HEK293 (cell line): ENCODE results near the gene RECQL.

Experiments used
- CTCF ChIA-PET: fragments of 350-600 bp; formaldehyde crosslinking; extraction: SDS; loops from one replicate; lab custom pipeline; 2021; ENCODE audit warnings: antibody characterized with exemption; lab: Yijun Ruan, JAX
- POLR2A ChIA-PET: fragments of 300-600 bp; formaldehyde crosslinking; extraction: SDS; loops from one replicate; lab custom pipeline; 2020; ENCODE audit warnings: antibody characterized with exemption, inconsistent platforms; lab: Yijun Ruan, JAX
- H3K27ac ChIP-seq: fragments of 200-500 bp; sonication (Bioruptor generic); 2 replicates; pipeline ENCODE4 v1.5.1; 2014; ENCODE audit warnings: low read depth, low read length, control low read depth, inconsistent platforms; ENCODE audit errors: extremely low read depth
- H3K36me3 ChIP-seq, 2 experiments: fragments of 200-500 bp in 1 of 2; sonication (Bioruptor generic) in 1 of 2; 1 replicate in 1 of 2; 2 replicates in 1 of 2; pipeline ENCODE4 v1.5.1; 2014 to 2017; ENCODE audit warnings: inconsistent platforms in 2 of 2, low read length in 2 of 2; ENCODE audit not compliant: control insufficient read depth in 2 of 2, insufficient read depth in 1 of 2
- H3K4me1 ChIP-seq: fragments of 200-500 bp; sonication (Bioruptor generic); 2 replicates; pipeline ENCODE4 v1.5.1; 2014; ENCODE audit warnings: mild to moderate bottlenecking, low read length, inconsistent platforms; ENCODE audit not compliant: control insufficient read depth, insufficient read depth
- H3K4me3 ChIP-seq: 2 replicates; pipeline ENCODE4 v1.5.1; 2011; ENCODE audit warnings: low read depth, mild to moderate bottlenecking, control low read depth, low read length, moderate library complexity
- H3K9me3 ChIP-seq: fragments of 200-500 bp; sonication (Bioruptor generic); 2 replicates; pipeline ENCODE4 v1.5.1; 2014; ENCODE audit warnings: low read depth, low read length, inconsistent platforms; ENCODE audit not compliant: control insufficient read depth, insufficient read depth
- BCL11B ChIP-seq: fragments of 450-650 bp; formaldehyde crosslinking; IDR thresholded peaks from 2 replicates; pipeline ENCODE4 v1.5.1; 2016; ENCODE audit warnings: low read depth, missing biosample characterization, missing genetic modification characterization
- FEZF1 ChIP-seq: fragments of 450-650 bp; formaldehyde crosslinking; IDR thresholded peaks from 2 replicates; pipeline ENCODE4 v1.5.1; 2016; ENCODE audit warnings: missing biosample characterization, missing genetic modification characterization
- HOXA7 ChIP-seq: sonication (generic); formaldehyde crosslinking; IDR thresholded peaks from 2 replicates; pipeline ENCODE4 v1.8.1; 2022; ENCODE audit warnings: missing genetic modification reagents, borderline replicate concordance
- HOXD13 ChIP-seq: sonication (generic); formaldehyde crosslinking; IDR thresholded peaks from 2 replicates; pipeline ENCODE4 v1.8.0; 2022; ENCODE audit warnings: missing genetic modification reagents, borderline replicate concordance
- IKZF3 ChIP-seq: fragments of 450-650 bp; IDR thresholded peaks from 2 replicates; pipeline ENCODE4 v1.5.0; 2018; ENCODE audit warnings: missing biosample characterization, mild to moderate bottlenecking, missing genetic modification characterization, moderate library complexity
- KLF7 ChIP-seq: fragments of 450-650 bp; formaldehyde crosslinking; IDR thresholded peaks from 2 replicates; pipeline ENCODE4 v1.5.1; 2016; ENCODE audit warnings: missing biosample characterization, missing genetic modification characterization, borderline replicate concordance
- TCF7L2 ChIP-seq: IDR thresholded peaks from 2 replicates; pipeline ENCODE4 v1.6.1; 2011; ENCODE audit warnings: low read depth, mild to moderate bottlenecking, inconsistent platforms, low read length, moderate library complexity, borderline replicate concordance
- ZBTB48 ChIP-seq: fragments of 450-650 bp; formaldehyde crosslinking; IDR thresholded peaks from 2 replicates; pipeline ENCODE4 v1.5.1; 2016; ENCODE audit warnings: missing biosample characterization, missing genetic modification characterization
- ZEB2 ChIP-seq: fragments of 450-650 bp; formaldehyde crosslinking; IDR thresholded peaks from 2 replicates; pipeline ENCODE4 v1.5.1; 2016; ENCODE audit warnings: missing biosample characterization, missing genetic modification characterization
- ZFP37 ChIP-seq: fragments of 450-650 bp; formaldehyde crosslinking; IDR thresholded peaks from 2 replicates; pipeline ENCODE4 v1.5.1; 2016; ENCODE audit warnings: missing biosample characterization, missing genetic modification characterization
- ZNF138 ChIP-seq: fragments of 450-650 bp; formaldehyde crosslinking; IDR thresholded peaks from 2 replicates; pipeline ENCODE4 v1.5.1; 2016; ENCODE audit warnings: missing biosample characterization, missing genetic modification characterization, borderline replicate concordance
- ZNF146 ChIP-seq: fragments of 450-650 bp; formaldehyde crosslinking; IDR thresholded peaks from 2 replicates; pipeline ENCODE4 v1.5.1; 2016; ENCODE audit warnings: missing biosample characterization, missing genetic modification characterization
- ZNF184 ChIP-seq: fragments of 450-650 bp; IDR thresholded peaks from 2 replicates; pipeline ENCODE4 v1.5.1; 2018; ENCODE audit warnings: missing biosample characterization, mild to moderate bottlenecking, missing genetic modification characterization
- ZNF350 ChIP-seq: fragments of 450-650 bp; formaldehyde crosslinking; IDR thresholded peaks from 2 replicates; pipeline ENCODE4 v1.5.0; 2017; ENCODE audit warnings: missing biosample characterization, mild to moderate bottlenecking, missing genetic modification characterization
- ZNF391 ChIP-seq: fragments of 450-650 bp; formaldehyde crosslinking; IDR thresholded peaks from 2 replicates; pipeline ENCODE4 v1.5.1; 2016; ENCODE audit warnings: low read depth, missing biosample characterization, missing genetic modification characterization, borderline replicate concordance
- ZNF423 ChIP-seq: fragments of 450-650 bp; formaldehyde crosslinking; IDR thresholded peaks from 2 replicates; pipeline ENCODE4 v1.5.1; 2016; ENCODE audit warnings: missing biosample characterization, missing genetic modification characterization
- ZNF549 ChIP-seq: fragments of 450-650 bp; IDR thresholded peaks from 2 replicates; pipeline ENCODE4 v1.5.1; 2018; ENCODE audit warnings: missing biosample characterization, missing genetic modification characterization, mild to moderate bottlenecking, inconsistent platforms, moderate library complexity
- ZNF585B ChIP-seq: fragments of 450-650 bp; formaldehyde crosslinking; IDR thresholded peaks from 2 replicates; pipeline ENCODE4 v1.5.1; 2016; ENCODE audit warnings: missing biosample characterization, missing genetic modification characterization
- ZNF624 ChIP-seq: fragments of 450-650 bp; formaldehyde crosslinking; IDR thresholded peaks from 2 replicates; pipeline ENCODE4 v1.5.1; 2017; ENCODE audit warnings: missing biosample characterization, missing genetic modification characterization
- ZNF664 ChIP-seq: fragments of 450-650 bp; formaldehyde crosslinking; IDR thresholded peaks from 2 replicates; pipeline ENCODE4 v1.5.1; 2016; ENCODE audit warnings: missing biosample characterization, missing genetic modification characterization
- ZNF677 ChIP-seq: fragments of 450-650 bp; IDR thresholded peaks from 2 replicates; pipeline ENCODE4 v1.5.0; 2018; ENCODE audit warnings: missing biosample characterization, mild to moderate bottlenecking, missing genetic modification characterization, moderate library complexity
- ZSCAN23 ChIP-seq: fragments of 450-650 bp; formaldehyde crosslinking; IDR thresholded peaks from 2 replicates; pipeline ENCODE4 v1.5.1; 2016; ENCODE audit warnings: missing biosample characterization, missing genetic modification characterization
- TF ChIP-seq, protein P1 (sequence below): fragments of 450-650 bp; formaldehyde crosslinking; IDR thresholded peaks from 2 replicates; pipeline ENCODE4 v1.5.1; 2016; ENCODE audit warnings: missing biosample characterization, missing genetic modification characterization
- TF ChIP-seq, protein P2 (sequence below): fragments of 450-650 bp; formaldehyde crosslinking; IDR thresholded peaks from 2 replicates; pipeline ENCODE4 v1.5.1; 2016; ENCODE audit warnings: missing biosample characterization, missing genetic modification characterization
- TF ChIP-seq, protein P3 (sequence below): fragments of 450-650 bp; formaldehyde crosslinking; IDR thresholded peaks from 2 replicates; pipeline ENCODE4 v1.5.1; 2017; ENCODE audit warnings: missing biosample characterization, missing genetic modification characterization

Gene RECQL

DNA sequence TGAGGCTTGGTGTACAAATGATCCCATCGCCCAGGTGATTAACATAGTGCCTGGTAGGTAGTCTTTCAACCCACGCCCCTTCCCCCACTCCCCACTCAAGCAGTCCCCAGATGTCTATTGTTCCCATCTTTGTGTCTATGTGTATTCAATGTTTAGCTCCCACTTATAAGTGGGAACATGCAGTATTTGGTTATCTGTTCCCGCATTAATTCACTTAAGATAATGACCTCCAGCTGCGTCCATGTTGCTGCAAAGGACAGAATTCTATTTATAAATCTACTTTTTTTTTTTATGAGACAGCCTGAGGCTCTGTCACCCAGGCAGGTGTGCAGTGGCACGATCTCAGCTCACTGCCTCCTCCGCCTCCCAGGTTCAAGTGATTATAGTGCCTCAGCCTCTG is 40.3 kb upstream of the RECQL start:
- Histone ChIP-seq H3K4me1 (peaks cover 3% of the 10 kb centered on the region; the same call in 1 of the 2 replicates), H3K36me3 (no peaks in the 10 kb centered on the region), H3K9me3 (no peaks in the 10 kb centered on the region), H3K4me3 (no peak overlapping the region), H3K27ac (no peak overlapping the region)
- TF ChIP-seq ZNF664 (tag by site-specific recombination): no peak
- no peak for TF ChIP-seq KLF7
- no peak for TF ChIP-seq ZNF624
- TF ChIP-seq, protein P1, sequence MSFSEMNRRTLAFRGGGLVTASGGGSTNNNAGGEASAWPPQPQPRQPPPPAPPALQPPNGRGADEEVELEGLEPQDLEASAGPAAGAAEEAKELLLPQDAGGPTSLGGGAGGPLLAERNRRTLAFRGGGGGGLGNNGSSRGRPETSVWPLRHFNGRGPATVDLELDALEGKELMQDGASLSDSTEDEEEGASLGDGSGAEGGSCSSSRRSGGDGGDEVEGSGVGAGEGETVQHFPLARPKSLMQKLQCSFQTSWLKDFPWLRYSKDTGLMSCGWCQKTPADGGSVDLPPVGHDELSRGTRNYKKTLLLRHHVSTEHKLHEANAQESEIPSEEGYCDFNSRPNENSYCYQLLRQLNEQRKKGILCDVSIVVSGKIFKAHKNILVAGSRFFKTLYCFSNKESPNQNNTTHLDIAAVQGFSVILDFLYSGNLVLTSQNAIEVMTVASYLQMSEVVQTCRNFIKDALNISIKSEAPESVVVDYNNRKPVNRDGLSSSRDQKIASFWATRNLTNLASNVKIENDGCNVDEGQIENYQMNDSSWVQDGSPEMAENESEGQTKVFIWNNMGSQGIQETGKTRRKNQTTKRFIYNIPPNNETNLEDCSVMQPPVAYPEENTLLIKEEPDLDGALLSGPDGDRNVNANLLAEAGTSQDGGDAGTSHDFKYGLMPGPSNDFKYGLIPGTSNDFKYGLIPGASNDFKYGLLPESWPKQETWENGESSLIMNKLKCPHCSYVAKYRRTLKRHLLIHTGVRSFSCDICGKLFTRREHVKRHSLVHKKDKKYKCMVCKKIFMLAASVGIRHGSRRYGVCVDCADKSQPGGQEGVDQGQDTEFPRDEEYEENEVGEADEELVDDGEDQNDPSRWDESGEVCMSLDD (tag by site-specific recombination): no peak
- no peak for TF ChIP-seq HOXD13 (CRISPR knock-in tag)
- no peak for TF ChIP-seq ZNF585B
- no peak for TF ChIP-seq ZNF423 (tag by site-specific recombination)
- no peak for TF ChIP-seq ZNF184
- ChIA-PET POLR2A (no interaction called here), CTCF (interaction anchor here (0.7 to 1.2 kb wide), 2 partner anchors 20 to 1127 kb away, joined by 3 read pairs; no protein-coding TSS in a partner anchor)

DNA sequence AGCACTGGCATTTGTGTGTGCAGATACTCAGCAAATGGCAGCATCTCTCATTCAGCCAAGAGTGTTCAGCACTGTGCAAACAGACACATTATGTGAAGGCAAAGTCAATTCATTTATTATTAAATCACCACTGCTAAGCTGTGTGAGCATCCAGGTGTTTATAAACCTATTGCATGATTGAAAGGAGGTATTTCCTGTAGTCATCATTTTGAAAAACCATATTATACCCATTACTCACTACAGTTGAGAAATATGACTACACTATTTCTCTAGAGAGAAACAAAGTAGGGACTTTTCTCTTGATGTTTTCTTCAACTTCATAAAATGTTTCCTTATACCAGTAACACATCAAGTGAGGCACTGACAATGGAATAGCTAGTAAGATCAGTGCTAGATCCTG is 38.4 kb upstream of the RECQL start:
- Histone ChIP-seq H3K4me3 (no peak overlapping the region), H3K4me1 (peaks cover 3% of the 10 kb centered on the region; the same call in 1 of the 2 replicates), H3K27ac (no peak overlapping the region), H3K9me3 (no peaks in the 10 kb centered on the region), H3K36me3 (no peaks in the 10 kb centered on the region)
- ChIA-PET CTCF (interaction anchor here (0.6 kb wide), 3 partner anchors 62 to 952 kb away, joined by 3 to 4 read pairs (median 3); no protein-coding TSS in a partner anchor), POLR2A (no interaction called here)
- TF ChIP-seq ZNF350: no peak
- TF ChIP-seq BCL11B (tag by site-specific recombination): no peak
- no peak for TF ChIP-seq ZEB2 (tag by site-specific recombination)
- TF ChIP-seq HOXA7 (CRISPR knock-in tag): no peak
- no peak for TF ChIP-seq ZNF391 (tag by site-specific recombination)
- no peak for TF ChIP-seq ZNF146
- TF ChIP-seq IKZF3 (tag by site-specific recombination): no peak
- TF ChIP-seq, protein P2, sequence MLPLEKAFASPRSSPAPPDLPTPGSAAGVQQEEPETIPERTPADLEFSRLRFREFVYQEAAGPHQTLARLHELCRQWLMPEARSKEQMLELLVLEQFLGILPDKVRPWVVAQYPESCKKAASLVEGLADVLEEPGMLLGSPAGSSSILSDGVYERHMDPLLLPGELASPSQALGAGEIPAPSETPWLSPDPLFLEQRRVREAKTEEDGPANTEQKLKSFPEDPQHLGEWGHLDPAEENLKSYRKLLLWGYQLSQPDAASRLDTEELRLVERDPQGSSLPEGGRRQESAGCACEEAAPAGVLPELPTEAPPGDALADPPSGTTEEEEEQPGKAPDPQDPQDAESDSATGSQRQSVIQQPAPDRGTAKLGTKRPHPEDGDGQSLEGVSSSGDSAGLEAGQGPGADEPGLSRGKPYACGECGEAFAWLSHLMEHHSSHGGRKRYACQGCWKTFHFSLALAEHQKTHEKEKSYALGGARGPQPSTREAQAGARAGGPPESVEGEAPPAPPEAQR (tag by site-specific recombination): no peak
- no peak for TF ChIP-seq ZSCAN23
- TF ChIP-seq ZNF549: no peak
- no peak for TF ChIP-seq ZNF138 (tag by site-specific recombination)
- TF ChIP-seq ZBTB48 (tag by site-specific recombination): no peak

DNA sequence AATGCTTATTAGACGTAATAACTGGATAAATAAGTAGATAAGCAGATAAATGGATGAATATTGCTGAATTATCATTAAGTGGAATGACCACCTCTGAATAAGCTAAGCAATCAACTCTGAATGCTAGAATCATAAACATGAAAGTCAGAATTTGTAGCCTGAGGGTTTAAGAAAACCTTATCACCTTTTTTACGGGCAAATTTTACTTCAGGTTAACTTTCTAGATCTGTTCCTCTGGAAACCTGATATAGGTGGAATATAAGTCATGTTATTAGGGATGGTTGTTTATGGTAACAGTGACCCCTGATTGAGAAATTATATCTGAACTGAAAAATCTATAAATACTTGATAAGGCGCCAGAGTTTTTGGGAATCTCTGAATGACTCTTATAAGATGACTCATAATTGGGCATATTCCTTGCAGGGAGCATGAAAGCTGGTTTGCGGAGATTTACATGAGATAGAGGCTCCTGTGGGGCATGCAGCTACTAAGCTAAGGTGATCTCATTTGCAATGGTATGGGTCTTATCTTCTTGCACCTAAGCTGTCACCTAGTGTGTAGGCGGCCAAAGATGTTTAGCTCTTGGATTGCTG is 36.7 kb upstream of the RECQL start:
- TF ChIP-seq TCF7L2 (0 out of 2 replicates have a peak, but pooled peaks have one; percentile 15), ZFP37 (tag by site-specific recombination) (peak; percentile 50; the same call in 1 of the 2 replicates), FEZF1 (tag by site-specific recombination) (no peak), ZNF664 (tag by site-specific recombination) (peak; percentile 72), ZNF677 (tag by site-specific recombination) (no peak)
- TF ChIP-seq, protein P3, sequence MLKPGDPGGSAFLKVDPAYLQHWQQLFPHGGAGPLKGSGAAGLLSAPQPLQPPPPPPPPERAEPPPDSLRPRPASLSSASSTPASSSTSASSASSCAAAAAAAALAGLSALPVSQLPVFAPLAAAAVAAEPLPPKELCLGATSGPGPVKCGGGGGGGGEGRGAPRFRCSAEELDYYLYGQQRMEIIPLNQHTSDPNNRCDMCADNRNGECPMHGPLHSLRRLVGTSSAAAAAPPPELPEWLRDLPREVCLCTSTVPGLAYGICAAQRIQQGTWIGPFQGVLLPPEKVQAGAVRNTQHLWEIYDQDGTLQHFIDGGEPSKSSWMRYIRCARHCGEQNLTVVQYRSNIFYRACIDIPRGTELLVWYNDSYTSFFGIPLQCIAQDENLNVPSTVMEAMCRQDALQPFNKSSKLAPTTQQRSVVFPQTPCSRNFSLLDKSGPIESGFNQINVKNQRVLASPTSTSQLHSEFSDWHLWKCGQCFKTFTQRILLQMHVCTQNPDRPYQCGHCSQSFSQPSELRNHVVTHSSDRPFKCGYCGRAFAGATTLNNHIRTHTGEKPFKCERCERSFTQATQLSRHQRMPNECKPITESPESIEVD (tag by site-specific recombination): peak; percentile 45
- CTCF ChIA-PET: no interaction called here

More for the DNA sequence above, 36.7 kb upstream of the RECQL start:
- no peak overlapping the region for H3K4me3 ChIP-seq
- H3K36me3 ChIP-seq: no peaks in the 10 kb centered on the region
- POLR2A ChIA-PET: no interaction called here
- no peaks in the 10 kb centered on the region for H3K9me3 ChIP-seq
- no peak overlapping the region for H3K27ac ChIP-seq
- H3K4me1 ChIP-seq: peaks cover 3% of the 10 kb centered on the region; the same call in 1 of the 2 replicates
